GM12801 (cell line): ENCODE results near the gene ANKRD24.

Experiments used
- CTCF ChIP-seq: IDR thresholded peaks from one replicate; pipeline ENCODE4 v1.5.1; 2011; ENCODE audit warnings: control low read depth; ENCODE audit not compliant: insufficient read length; ENCODE audit errors: extremely low read depth

ANKRD24 gene

DNA sequence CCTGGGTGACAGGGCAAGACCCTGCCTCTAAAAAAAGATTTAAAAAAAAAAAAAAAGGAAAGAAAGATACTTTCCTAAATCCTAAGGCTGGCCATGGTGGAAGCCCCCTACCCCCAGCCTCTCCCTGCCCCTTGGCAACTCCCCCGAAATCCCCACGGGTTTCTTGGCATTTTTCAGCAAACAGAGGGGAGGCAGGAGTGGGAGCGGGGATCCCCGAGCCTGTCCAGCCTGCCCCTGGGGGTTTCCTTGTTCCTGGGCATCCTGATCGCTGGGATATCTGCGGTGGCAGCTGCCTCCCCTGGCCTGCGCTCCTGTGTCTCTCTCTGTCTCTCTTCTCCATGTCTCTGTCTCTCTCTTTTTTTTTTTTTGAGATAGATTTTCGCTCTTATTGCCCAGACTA lies 43.4 kb downstream of the ANKRD24 start:
- no peak for TF ChIP-seq CTCF

- no peak for TF ChIP-seq CTCF
These were observed 45.3 kb downstream of the ANKRD24 start for GRCh38 chr19:4227771-4228170.

GRCh38 chr19:4228765-4229178 lies 46.3 kb downstream of the ANKRD24 start:
- no peak for TF ChIP-seq CTCF

GRCh38 chr19:4229179-4229931 lies 46.9 kb downstream of the ANKRD24 start, which contains the start of gene EBI3:
TSS of gene EBI3 (plus strand) at chr19:4229523. CDS start at chr19:4229551, 28 bp downstream.
- TF ChIP-seq CTCF: no peak

DNA sequence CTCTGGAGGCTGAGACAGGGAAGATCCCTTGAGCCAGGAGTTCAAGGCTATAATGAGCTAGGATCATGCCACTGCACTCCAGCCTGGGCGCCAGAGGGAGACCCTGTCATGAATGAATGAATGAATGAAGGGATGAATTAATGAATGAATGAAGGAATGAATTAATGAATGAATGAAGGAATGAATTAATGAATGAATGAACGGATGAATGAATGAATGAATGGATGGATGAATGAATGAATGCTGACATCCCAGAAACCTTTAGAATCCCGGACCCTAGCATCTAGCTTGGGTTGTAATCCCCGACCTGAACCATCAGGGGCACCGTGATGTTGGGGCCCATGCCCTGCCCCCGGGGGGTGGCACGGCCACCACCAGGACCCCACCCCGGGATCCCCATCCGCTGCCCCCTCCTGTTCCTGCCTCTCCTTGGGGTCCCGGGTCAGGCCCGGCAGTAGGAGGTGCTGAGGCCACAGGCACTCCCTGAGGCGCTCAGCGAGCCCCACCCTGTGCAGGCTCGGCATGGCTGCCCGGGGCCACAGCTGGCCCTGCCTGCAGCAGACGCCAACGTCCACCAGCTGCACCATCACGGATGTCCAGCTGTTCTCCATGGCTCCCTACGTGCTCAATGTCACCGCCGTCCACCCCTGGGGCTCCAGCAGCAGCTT lies 50.3 kb downstream of the ANKRD24 start:
- TF ChIP-seq CTCF: no peak

DNA sequence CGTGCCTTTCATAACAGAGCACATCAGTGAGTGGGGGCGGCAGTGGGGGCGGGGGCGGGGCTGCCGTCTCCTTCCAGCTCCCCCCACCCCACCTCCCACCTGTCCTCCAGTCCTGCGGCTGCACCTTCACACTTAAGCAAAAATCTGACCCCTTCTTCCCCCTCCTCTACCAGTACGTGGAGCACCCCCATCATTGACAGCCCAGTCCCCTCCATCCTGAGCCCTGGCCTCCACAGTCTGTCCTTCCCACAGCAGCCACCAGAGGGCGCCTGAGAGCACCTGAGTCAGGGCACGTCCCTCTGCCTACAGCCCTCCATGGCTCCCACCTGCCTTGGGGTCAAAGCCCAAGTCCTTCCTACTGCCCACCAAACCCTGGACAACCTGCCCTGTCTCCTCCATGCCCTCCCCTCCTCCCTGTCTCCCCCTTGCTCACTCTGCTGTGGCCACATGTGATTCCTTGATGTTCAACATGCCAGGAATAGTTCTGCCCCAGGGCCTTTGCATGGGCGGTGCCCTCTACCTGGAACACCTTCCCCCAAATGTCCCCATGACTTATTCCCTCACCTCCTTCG lies 50.9 kb downstream of the ANKRD24 start:
- no peak for TF ChIP-seq CTCF

GRCh38 chr19:4234142-4234861 lies 51.8 kb downstream of the ANKRD24 start:
- no peak for TF ChIP-seq CTCF
